T-helper 2 cell treated with Interferon-gamma antibody and Interleukin-4, amounts not matched to agents 100 ng/mL and 5 ng/mL, for 36 hours (primary cell): ENCODE results near the gene NPR3. TPM values are rescaled to one million over a fixed set of nuclear protein-coding genes. Genes with fewer than 3 reads are reported as not detected.

Experiments used
- intact Hi-C: fragments of 100-400 bp; cut with micrococcal nuclease; formaldehyde crosslinking; loops from one replicate; pipeline ENCODE4 v1.15.1; 2023
- total RNA-seq: library from RNA; stranded (reverse); gene quantifications from 2 replicates; pipeline ENCODE4 v1.2.3, GENCODE V29; 2022

Gene NPR3
- total RNA-seq, 1 donor from 2014 or later, result not detected

DNA sequence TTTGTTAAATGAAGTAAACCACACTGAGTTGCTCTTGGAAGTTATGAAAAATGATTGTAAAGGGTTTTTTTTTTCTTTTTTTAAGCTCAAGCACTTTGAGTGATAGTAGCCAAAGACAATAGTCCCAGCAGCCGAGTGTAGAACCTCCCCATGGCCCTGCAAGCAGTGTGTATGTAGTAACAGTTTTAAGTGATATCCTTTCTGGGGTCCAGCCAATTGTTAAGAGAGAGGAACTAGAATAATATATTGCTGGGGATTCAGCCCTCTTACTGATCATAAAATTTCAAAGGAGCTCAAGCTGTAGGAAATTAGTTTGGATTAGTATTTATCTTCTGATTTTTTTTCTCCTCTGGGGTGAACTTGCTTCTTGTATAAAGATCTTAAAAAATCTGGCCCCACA lies 43.2 kb downstream of the NPR3 start:
- intact Hi-C loops, result no loop called here

DNA sequence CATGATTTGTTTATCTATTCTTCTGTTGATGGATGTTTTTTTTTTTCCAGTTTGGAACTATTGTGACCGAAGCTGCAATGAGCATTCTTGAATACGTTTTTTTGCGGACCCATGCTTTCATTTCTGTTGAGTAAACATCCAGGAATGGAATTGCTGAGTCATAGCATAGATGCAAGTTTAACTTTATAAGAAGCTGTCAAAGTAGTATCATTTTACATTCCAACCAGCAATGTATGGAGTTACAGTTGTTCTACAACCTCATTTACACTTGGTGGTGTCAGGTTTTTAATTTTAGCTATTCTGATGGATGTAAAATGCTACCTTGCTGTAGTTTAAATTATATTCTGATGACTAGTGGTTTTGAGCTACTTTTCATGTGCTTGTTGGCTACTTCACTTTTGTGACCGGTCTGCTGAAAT lies 49.0 kb downstream of the NPR3 start:
- intact Hi-C loops, result no loop called here

GRCh38 chr5:32765266-32765665 lies 54.1 kb downstream of the NPR3 start:
- intact Hi-C loops, result no loop called here

GRCh38 chr5:32767948-32768467 lies 56.9 kb downstream of the NPR3 start:
- intact Hi-C loops, result no loop called here

DNA sequence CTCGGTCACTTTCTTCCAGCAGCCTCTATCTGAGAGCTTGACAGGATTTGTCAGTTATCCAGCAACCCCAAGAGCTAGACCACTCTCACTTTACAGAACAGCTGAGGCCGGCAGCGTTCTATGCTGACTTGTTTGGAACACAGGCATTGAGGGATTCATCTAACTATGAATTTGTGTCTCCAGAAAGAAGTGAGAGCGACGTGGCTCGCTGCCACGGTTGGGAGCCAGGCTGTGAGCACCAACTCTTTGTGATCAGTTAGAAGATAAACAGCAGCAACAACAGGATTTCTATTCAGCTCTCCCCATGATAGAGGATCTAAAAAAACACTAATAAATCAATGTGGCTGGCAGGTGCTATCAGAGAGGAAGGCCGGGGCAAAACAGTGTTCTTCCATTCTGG lies 58.6 kb downstream of the NPR3 start:
- intact Hi-C loops, result no loop called here

- intact Hi-C loops, result no loop called here
Observed at GRCh38 chr5:32770444-32770843, 59.3 kb downstream of the NPR3 start.

GRCh38 chr5:32771037-32771436 lies 59.9 kb downstream of the NPR3 start:
- intact Hi-C loops, result no loop called here

- intact Hi-C loops, result no loop called here
Observed at GRCh38 chr5:32773944-32774343, 62.8 kb downstream of the NPR3 start.

DNA sequence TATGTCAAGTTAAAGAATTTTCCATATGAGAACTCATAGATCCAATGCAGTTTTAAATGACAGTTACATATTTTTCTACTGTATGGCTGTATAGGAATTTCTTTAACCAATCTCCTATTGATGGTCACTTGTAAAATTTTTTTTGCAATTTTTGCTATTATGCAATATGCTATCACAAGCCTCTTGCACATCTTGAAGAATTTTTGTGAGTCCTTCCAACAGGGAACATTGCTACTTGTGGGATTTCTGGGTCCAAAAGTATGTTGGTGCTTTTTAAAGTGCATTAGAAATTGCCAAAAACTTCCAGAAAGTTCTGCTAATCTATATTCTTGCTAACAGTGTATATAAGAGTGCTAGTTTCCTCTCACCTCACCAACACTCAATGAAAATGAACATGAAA lies 65.1 kb downstream of the NPR3 start:
- intact Hi-C loops, result no loop called here

DNA sequence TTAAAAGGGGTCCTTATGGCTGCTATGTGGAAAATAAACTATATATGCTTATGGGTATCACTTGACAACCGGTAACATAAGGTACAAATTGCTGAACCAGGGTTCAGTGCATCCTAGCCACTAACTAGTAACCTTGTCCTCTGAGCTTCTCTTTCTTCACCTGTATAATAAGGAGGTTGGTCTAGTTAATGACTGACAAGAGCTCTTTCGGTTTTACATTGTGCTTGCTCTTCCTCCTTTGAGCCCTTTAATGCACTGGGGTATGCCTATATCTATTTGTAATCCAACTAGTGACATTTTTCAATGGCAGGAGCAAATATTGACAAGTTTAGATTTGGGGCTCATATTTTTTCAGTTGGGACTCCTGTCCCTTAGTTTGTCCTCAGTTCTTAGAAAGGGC lies 66.1 kb downstream of the NPR3 start:
- intact Hi-C loops, result no loop called here

- intact Hi-C loops, result no loop called here
Observed at GRCh38 chr5:32777733-32778132, 66.6 kb downstream of the NPR3 start.

GRCh38 chr5:32778403-32778802 lies 67.3 kb downstream of the NPR3 start:
- intact Hi-C loops, result no loop called here

GRCh38 chr5:32779754-32780415 lies 68.8 kb downstream of the NPR3 start:
- intact Hi-C loops, result no loop called here

DNA sequence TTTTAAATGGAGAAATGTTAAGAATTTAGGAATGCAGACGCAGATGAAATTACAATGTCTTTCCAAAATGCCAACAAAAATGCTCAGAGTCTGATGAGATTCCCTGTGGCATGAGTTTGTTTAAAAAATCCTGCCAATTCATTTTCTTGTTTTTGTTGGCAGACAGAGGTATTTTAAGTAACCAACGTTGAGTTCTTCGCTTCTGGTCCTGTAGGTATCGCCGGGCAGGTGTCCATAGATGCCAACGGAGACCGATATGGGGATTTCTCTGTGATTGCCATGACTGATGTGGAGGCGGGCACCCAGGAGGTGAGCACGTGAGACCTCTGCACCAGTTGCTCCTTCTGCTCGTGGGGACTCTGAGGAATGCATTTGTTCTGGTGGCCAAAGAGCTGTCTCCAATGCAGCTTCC lies 69.4 kb downstream of the NPR3 start:
- intact Hi-C loops, result no loop called here

GRCh38 chr5:32783661-32784060 lies 72.5 kb downstream of the NPR3 start:
- intact Hi-C loops, result no loop called here

DNA sequence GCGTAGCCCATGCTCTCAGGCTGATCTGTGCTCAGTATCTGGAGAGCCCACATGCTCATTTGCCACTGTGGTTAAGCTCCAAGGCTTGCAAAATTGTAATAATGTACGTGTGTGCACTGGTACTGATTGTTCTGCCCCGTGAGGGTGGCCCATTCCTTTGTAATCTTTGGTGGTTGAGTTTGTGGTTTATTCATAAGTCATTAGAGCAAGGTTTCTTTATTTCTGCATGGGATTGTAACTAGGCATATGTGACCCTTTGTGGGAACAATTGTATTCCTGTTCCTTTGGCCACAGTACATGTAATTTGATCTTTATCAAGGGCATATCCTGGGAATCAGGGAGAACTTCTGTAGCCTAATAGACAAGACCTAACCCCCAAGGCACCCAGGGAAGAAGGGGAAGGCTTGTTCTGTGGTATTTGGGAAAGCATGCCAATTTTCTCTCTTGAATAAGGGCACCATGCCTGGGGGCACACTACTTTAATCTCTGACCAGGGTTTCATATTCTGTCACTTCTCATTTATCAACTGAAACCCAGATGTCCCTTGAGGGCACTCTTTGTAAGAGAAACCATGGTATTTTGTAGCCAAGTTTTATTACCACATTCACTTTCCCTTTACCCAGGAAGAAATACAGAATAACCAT lies 74.6 kb downstream of the NPR3 start:
- intact Hi-C loops, result no loop called here

DNA sequence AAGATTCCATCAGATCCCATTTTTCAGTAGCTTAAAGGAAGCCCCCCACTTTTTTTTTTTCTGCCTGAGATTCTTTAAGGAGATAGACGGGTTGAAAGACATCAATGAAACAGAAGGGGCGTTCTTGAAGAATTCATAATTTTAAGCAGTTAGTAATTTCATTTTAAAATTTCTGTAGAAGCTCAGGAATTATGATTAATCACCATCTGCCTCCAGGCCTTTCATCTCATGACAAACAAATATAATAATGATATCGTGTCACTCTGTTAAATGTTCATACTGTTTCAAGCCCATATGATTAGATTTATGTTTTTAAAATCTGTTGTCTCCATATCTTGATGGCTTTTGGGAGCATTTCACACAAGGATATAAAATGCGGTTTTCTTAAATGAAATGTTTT lies 75.2 kb downstream of the NPR3 start:
- intact Hi-C loops, result no loop called here

DNA sequence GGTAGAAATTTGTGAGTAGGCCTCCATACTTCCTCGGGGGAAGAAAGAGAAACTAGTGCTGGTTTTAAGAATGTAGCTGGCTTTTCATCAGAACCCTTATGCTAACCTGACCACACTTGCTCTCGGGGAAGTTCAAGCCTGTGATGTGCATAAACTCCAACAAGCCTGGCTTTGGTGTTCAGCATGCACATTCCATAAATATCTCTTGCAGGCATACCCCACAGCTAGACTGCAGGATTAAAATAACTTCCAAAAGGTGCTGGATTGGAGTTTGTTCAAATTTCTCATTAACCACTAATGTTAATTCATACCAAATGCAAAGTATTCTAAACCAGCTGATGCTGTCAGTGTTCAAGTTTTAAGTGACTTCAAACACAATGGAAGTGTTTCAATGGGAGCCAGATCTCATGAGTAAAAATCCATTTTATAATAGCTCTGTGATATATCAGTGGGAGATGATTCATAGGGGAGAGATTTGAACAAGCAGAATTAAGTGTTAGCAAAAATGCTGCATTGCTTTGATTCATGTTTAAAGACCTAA lies 79.4 kb downstream of the NPR3 start:
- intact Hi-C loops, result no loop called here

DNA sequence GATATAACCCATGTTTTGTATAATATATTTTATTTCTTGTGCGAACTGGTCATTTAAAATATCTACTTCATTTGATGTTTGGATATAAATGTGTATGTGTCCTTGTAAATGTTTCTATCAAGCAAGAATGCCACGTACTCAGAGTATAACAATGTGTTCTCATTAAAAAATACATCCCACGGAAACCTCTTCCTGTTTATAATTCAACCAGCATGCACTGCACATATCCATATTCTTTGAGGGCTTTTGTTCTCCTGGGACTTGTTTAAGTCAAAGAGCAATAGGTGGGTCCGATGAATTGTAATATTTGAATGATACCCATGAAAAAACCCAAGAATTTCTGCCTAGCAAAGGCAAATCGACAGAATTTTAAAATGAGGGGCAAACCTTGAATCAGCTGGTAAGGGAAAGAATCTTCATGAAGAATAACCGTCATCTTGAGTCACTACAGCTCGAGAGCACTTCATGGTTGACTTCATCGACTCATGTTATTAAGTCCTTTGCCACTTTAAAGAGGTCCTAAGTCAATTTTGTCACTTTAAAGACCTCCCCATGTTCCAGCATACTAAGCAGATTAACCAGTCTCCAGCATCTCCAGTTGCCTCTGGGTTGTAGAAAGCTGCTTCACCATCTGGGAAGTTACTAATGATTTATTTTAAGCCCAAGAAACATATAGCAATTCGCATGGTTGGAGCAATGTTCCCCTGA lies 80.6 kb downstream of the NPR3 start:
- intact Hi-C loops, result no loop called here

GRCh38 chr5:32794086-32794485 lies 83.0 kb downstream of the NPR3 start:
- intact Hi-C loops, result no loop called here

DNA sequence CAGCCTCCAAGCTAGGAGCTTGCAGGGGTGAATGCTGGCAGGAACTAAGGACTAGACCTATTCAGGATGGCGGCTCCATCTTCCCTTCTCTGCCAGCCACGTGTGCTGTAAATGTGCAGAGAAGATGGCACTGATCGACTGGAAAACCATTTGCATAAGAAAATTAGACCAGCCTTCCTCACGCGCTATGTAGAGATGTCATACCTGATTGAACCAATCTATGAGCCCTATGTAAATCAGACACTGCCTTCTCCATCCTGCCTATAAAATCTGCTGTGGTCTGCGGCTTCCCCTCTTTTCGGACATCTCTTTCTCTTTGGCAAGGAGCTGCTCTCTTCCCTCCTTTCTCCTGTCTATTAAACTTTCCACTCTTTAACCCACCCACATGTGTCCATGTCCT lies 91.6 kb downstream of the NPR3 start:
- intact Hi-C loops, result no loop called here

- intact Hi-C loops, result no loop called here
Observed at GRCh38 chr5:32803656-32804055, 92.5 kb downstream of the NPR3 start.
